NAMALWA (cell line): ENCODE measurements around the gene SLK.

Experiments
- DNase-seq: peaks from one replicate; pipeline ENCODE4 v3.0.0-alpha.2; 2015; ENCODE audit warnings: low spot score

SLK gene

GRCh38 chr10:104033966-104034365, 67.0 kb downstream of the SLK start:
- DNase-seq: no peak

GRCh38 chr10:104034401-104035193, 67.7 kb downstream of the SLK start:
- DNase-seq: no peak

GRCh38 chr10:104035194-104036068, 68.5 kb downstream of the SLK start:
- DNase-seq: no peak

GRCh38 chr10:104036069-104036384, 69.1 kb downstream of the SLK start:
- no peak for DNase-seq

GRCh38 chr10:104036518-104037260, 69.7 kb downstream of the SLK start:
- no peak for DNase-seq

- no peak for DNase-seq
Measured at GRCh38 chr10:104037261-104037951, 70.5 kb downstream of the SLK start.

GRCh38 chr10:104038537-104038936, 71.6 kb downstream of the SLK start:
- no peak for DNase-seq

GRCh38 chr10:104038958-104039752, 72.2 kb downstream of the SLK start:
- no peak for DNase-seq

GRCh38 chr10:104040382-104040781, 73.4 kb downstream of the SLK start:
- DNase-seq: no peak

- DNase-seq: no peak
Measured at GRCh38 chr10:104040862-104041789, 74.2 kb downstream of the SLK start.

GRCh38 chr10:104041891-104042535, 75.1 kb downstream of the SLK start:
- DNase-seq: no peak

GRCh38 chr10:104043185-104043830, 76.4 kb downstream of the SLK start:
- DNase-seq: no peak

GRCh38 chr10:104043854-104044253, 76.9 kb downstream of the SLK start:
- no peak for DNase-seq

- peak; percentile 11 for DNase-seq
Measured at GRCh38 chr10:104045151-104046089, 78.5 kb downstream of the SLK start.

GRCh38 chr10:104046651-104047050, 79.7 kb downstream of the SLK start:
- no peak for DNase-seq

GRCh38 chr10:104049504-104050250, 82.7 kb downstream of the SLK start:
- DNase-seq: no peak

GRCh38 chr10:104052431-104052830, 85.5 kb downstream of the SLK start:
- DNase-seq: no peak
